Stimulated activated CD8-positive, alpha-beta memory T cell treated with anti-CD3 and anti-CD28 coated beads, Interleukin-2, amount 100 ng/mL, for 48 hours (primary cell): ENCODE data around the gene RNU6-1.

Source experiments
- DNase-seq, 2 donors: peaks; one replicate each; pipeline ENCODE4 v3.0.0-alpha.2; 2020; ENCODE audit warnings: low read depth in 2 of 2

The RNU6-1 gene

GRCh38 chr15:67857220-67857619 lies 17.4 kb upstream of the RNU6-1 start:
- DNase-seq = no peak

- no peak for DNase-seq
Measured at GRCh38 chr15:67855842-67856241, 16.0 kb upstream of the RNU6-1 start.

- no peak for DNase-seq
Measured at GRCh38 chr15:67854358-67854757, 14.5 kb upstream of the RNU6-1 start.

GRCh38 chr15:67853454-67853853 lies 13.6 kb upstream of the RNU6-1 start:
- no peak for DNase-seq

GRCh38 chr15:67852418-67852817 lies 12.6 kb upstream of the RNU6-1 start:
- DNase-seq = no peak

GRCh38 chr15:67850994-67851571 lies 11.2 kb upstream of the RNU6-1 start:
- no peak for DNase-seq

- DNase-seq = no peak
Measured at GRCh38 chr15:67850336-67850735, 10.5 kb upstream of the RNU6-1 start.

GRCh38 chr15:67849538-67849937 lies 9.7 kb upstream of the RNU6-1 start:
- DNase-seq = no peak

GRCh38 chr15:67845974-67846373 lies 6.1 kb upstream of the RNU6-1 start:
- DNase-seq = no peak

GRCh38 chr15:67843571-67844387 lies 3.9 kb upstream of the RNU6-1 start:
- no peak for DNase-seq

- no peak for DNase-seq
Measured at GRCh38 chr15:67843092-67843501, 3.3 kb upstream of the RNU6-1 start.

- DNase-seq = no peak
Measured at GRCh38 chr15:67841513-67841762, 1.6 kb upstream of the RNU6-1 start.

GRCh38 chr15:67840749-67841512 lies 1.1 kb upstream of the RNU6-1 start:
- DNase-seq = no peak

GRCh38 chr15:67839499-67839928 lies 331 bp downstream of the RNU6-1 start:
- no peak for DNase-seq

GRCh38 chr15:67838789-67839332 lies 984 bp downstream of the RNU6-1 start:
- no peak for DNase-seq

GRCh38 chr15:67836955-67837354 lies 2.9 kb downstream of the RNU6-1 start:
- DNase-seq = no peak

GRCh38 chr15:67836477-67836876 lies 3.4 kb downstream of the RNU6-1 start:
- no peak for DNase-seq

GRCh38 chr15:67836134-67836455 lies 3.8 kb downstream of the RNU6-1 start:
- DNase-seq = no peak

- DNase-seq = no peak
Measured at GRCh38 chr15:67835297-67836133, 4.3 kb downstream of the RNU6-1 start.

GRCh38 chr15:67834581-67835296 lies 5.1 kb downstream of the RNU6-1 start:
- no peak for DNase-seq
